NAMALWA (cell line): ENCODE results near the gene ABI3BP.
"Not testable (repeated sequence)": the region's sequence is repeated elsewhere in the genome, so short reads cannot be mapped to it uniquely, and the experiment has no call there.

Experiments
- DNase-seq: peaks from one replicate; pipeline ENCODE4 v3.0.0-alpha.2; 2015; ENCODE audit warnings: low spot score

Gene ABI3BP

GRCh38 chr3:100993309-100993708 is at the start of gene ABI3BP:
Gene ABI3BP, minus strand, starts transcription at chr3:100993421. Its CDS starts 37 bp downstream, at chr3:100993384.
- DNase-seq, result no peak

GRCh38 chr3:101039285-101039684 is 46.1 kb upstream of the ABI3BP start:
- no peak for DNase-seq

GRCh38 chr3:101038880-101039279 is 45.7 kb upstream of the ABI3BP start:
- no peak for DNase-seq

- DNase-seq, result no peak
Measured at GRCh38 chr3:101038393-101038792, 45.2 kb upstream of the ABI3BP start.

GRCh38 chr3:101037613-101038012 is 44.4 kb upstream of the ABI3BP start:
- DNase-seq, result no peak

- no peak for DNase-seq
Measured at GRCh38 chr3:101036676-101037075, 43.5 kb upstream of the ABI3BP start.

- DNase-seq, result no peak
Measured at GRCh38 chr3:101036213-101036618, 43.0 kb upstream of the ABI3BP start.

GRCh38 chr3:101027286-101027685 is 34.1 kb upstream of the ABI3BP start:
- no peak for DNase-seq

GRCh38 chr3:101026881-101027280 is 33.7 kb upstream of the ABI3BP start:
- no peak for DNase-seq

GRCh38 chr3:101026244-101026643 is 33.0 kb upstream of the ABI3BP start:
- no peak for DNase-seq

GRCh38 chr3:101020351-101021015 is 27.3 kb upstream of the ABI3BP start:
- no peak for DNase-seq

GRCh38 chr3:101017017-101017416 is 23.8 kb upstream of the ABI3BP start:
- DNase-seq, result no peak

- DNase-seq, result not testable (repeated sequence)
Measured at GRCh38 chr3:101012312-101012711, 19.1 kb upstream of the ABI3BP start.

- no peak for DNase-seq
Measured at GRCh38 chr3:101011136-101011535, 17.9 kb upstream of the ABI3BP start.

- DNase-seq, result no peak
Measured at GRCh38 chr3:101010296-101010695, 17.1 kb upstream of the ABI3BP start.

GRCh38 chr3:101009386-101009785 is 16.2 kb upstream of the ABI3BP start:
- no peak for DNase-seq

GRCh38 chr3:100999160-100999559 is 5.9 kb upstream of the ABI3BP start:
- no peak for DNase-seq

- no peak for DNase-seq
Measured at GRCh38 chr3:100994809-100995208, 1.6 kb upstream of the ABI3BP start.

- DNase-seq, result no peak
Measured at GRCh38 chr3:100994187-100994586, 966 bp upstream of the ABI3BP start.

GRCh38 chr3:100992231-100993012 is 799 bp downstream of the ABI3BP start:
- no peak for DNase-seq

- no peak for DNase-seq
Measured at GRCh38 chr3:100988080-100988479, 5.1 kb downstream of the ABI3BP start.

GRCh38 chr3:100984308-100984707 is 8.9 kb downstream of the ABI3BP start:
- DNase-seq, result no peak

GRCh38 chr3:100982710-100983109 is 10.5 kb downstream of the ABI3BP start:
- DNase-seq, result no peak
